ENCODE results near the gene NEFH.

GRCh38 chr22:29435236-29436136 lies 44.5 kb upstream of the NEFH start:
- TF ChIP-seq CTCF (IDR thresholded peaks at IDR 0.05) (no peak), EP300 (IDR thresholded peaks at IDR 0.05) (no peak), POLR2A (IDR thresholded peaks at IDR 0.05) (no peak), POLR2AphosphoS5 (IDR thresholded peaks at IDR 0.05) (no peak)

All from sigmoid colon (tissue), 4 donors.